ENCODE measurements around the gene ERN2. TPM values are rescaled to one million over a fixed set of nuclear protein-coding genes. Genes with fewer than 3 reads are reported as not detected.
"Not testable (repeated sequence)": the region's sequence is repeated elsewhere in the genome, so short reads cannot be mapped to it uniquely, and the experiment has no call there.

Gene ERN2
- total RNA-seq, 1 donor: not detected

GRCh38 chr16:23724785-23725131, 11.7 kb upstream of the ERN2 start:
- TF ChIP-seq, protein P1, sequence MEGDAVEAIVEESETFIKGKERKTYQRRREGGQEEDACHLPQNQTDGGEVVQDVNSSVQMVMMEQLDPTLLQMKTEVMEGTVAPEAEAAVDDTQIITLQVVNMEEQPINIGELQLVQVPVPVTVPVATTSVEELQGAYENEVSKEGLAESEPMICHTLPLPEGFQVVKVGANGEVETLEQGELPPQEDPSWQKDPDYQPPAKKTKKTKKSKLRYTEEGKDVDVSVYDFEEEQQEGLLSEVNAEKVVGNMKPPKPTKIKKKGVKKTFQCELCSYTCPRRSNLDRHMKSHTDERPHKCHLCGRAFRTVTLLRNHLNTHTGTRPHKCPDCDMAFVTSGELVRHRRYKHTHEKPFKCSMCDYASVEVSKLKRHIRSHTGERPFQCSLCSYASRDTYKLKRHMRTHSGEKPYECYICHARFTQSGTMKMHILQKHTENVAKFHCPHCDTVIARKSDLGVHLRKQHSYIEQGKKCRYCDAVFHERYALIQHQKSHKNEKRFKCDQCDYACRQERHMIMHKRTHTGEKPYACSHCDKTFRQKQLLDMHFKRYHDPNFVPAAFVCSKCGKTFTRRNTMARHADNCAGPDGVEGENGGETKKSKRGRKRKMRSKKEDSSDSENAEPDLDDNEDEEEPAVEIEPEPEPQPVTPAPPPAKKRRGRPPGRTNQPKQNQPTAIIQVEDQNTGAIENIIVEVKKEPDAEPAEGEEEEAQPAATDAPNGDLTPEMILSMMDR (IDR thresholded peaks at IDR 0.05; ENCODE audit: extremely low read depth, low read depth, low read length): no peak

DNA sequence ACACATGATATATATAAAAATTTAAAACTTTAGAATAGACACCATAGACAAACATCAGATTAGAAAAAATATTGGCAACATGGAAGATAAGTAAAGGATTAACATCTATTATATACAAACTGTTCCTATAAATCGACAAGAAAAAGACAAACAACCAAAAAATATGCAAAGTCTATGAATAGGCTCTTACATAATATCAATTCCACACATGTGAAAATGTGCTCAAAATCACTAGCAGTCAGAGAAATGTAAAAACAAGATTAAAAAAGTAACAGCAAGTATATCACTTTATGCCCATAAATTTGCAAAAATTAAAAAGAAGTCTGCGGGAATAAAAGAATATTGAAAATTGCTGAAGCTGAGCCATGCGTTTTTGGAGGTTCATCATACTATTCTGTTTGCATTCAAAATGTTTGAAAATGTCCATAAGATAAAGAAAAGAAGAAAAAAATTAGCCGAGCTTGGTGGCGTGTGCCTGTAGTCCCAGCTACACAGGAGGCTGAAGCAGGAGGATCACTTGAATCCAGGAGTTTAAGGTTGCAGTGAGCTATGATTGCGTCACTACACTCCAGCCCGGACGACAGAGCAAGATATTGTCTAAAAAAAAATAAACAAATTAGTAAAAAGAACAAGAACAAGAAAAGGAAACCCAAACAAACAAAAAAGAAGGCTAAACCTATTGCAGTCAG, 11.2 kb upstream of the ERN2 start:
- Histone ChIP-seq H2AFZ (ENCODE audit: low read length) (no peak overlapping the region), H3K4me2 (ENCODE audit: insufficient read depth, low read length) (no peak overlapping the region), H4K20me1 (ENCODE audit: insufficient read depth, low read length) (no peaks in the 10 kb centered on the region), H3K9me3 (ENCODE audit: low read depth, low read length) (no peaks in the 10 kb centered on the region), H3K27ac (ENCODE audit: low read depth, low read length) (no peak overlapping the region), H3K27me3 (ENCODE audit: insufficient read depth, low read length) (no peaks in the 10 kb centered on the region), H3K4me3 (ENCODE audit: insufficient read depth, low read length) (no peak overlapping the region), H3K36me3 (ENCODE audit: insufficient read depth, low read length) (no peaks in the 10 kb centered on the region), H3K79me2 (ENCODE audit: insufficient read depth, low read length) (no peaks in the 10 kb centered on the region), H3K4me1 (ENCODE audit: insufficient read depth, low read length) (peaks cover 2% of the 10 kb centered on the region)
- DNase-seq (ENCODE audit: insufficient read length, low spot score, missing footprints): no peak
- TF ChIP-seq, protein P1 (IDR thresholded peaks at IDR 0.05; ENCODE audit: extremely low read depth, low read depth, low read length): no peak

More at GRCh38 chr16:23724785-23725131, 11.7 kb upstream of the ERN2 start:
- no peaks in the 10 kb centered on the region for H4K20me1 ChIP-seq (ENCODE audit: insufficient read depth, low read length)
- H3K79me2 ChIP-seq (ENCODE audit: insufficient read depth, low read length): no peaks in the 10 kb centered on the region
- H3K4me2 ChIP-seq (ENCODE audit: insufficient read depth, low read length): no peak overlapping the region
- DNase-seq (ENCODE audit: insufficient read length, low spot score, missing footprints): no peak
- no peak overlapping the region for H2AFZ ChIP-seq (ENCODE audit: low read length)
- H3K27me3 ChIP-seq (ENCODE audit: insufficient read depth, low read length): no peaks in the 10 kb centered on the region
- no peaks in the 10 kb centered on the region for H3K36me3 ChIP-seq (ENCODE audit: insufficient read depth, low read length)
- no peak overlapping the region for H3K27ac ChIP-seq (ENCODE audit: low read depth, low read length)
- H3K4me1 ChIP-seq (ENCODE audit: insufficient read depth, low read length): peaks cover 4% of the 10 kb centered on the region
- H3K9me3 ChIP-seq (ENCODE audit: low read depth, low read length): no peaks in the 10 kb centered on the region
- H3K4me3 ChIP-seq (ENCODE audit: insufficient read depth, low read length): no peak overlapping the region

GRCh38 chr16:23722613-23723240, 9.7 kb upstream of the ERN2 start:
- H2AFZ ChIP-seq (ENCODE audit: low read length); H3K79me2 ChIP-seq (ENCODE audit: insufficient read depth, low read length); H3K4me1 ChIP-seq (ENCODE audit: insufficient read depth, low read length); H3K27me3 ChIP-seq (ENCODE audit: insufficient read depth, low read length); H3K9me3 ChIP-seq (ENCODE audit: low read depth, low read length); H4K20me1 ChIP-seq (ENCODE audit: insufficient read depth, low read length); DNase-seq (ENCODE audit: insufficient read length, low spot score, missing footprints); H3K4me3 ChIP-seq (ENCODE audit: insufficient read depth, low read length); H3K36me3 ChIP-seq (ENCODE audit: insufficient read depth, low read length); H3K4me2 ChIP-seq (ENCODE audit: insufficient read depth, low read length); H3K27ac ChIP-seq (ENCODE audit: low read depth, low read length): not testable (repeated sequence)

DNA sequence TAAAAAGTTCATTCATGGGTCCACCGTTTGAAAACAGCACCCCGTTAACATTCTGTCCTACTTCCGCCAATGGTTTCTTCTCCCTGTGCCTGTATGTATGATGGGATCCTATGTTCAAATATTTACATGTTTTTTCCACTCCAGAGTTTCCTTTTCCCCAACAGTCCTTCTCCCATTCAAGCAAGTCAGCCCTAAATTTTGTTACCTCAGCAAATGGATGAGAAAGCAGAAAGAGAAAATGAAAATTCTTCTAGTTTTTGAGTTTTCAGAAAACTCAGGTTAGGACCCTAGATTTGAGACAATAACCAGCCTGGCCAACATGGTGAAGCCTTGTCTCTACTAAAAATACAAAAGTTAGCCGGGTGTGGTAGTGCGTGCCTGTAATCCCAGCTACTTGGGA, 3.5 kb upstream of the ERN2 start:
- no peaks in the 10 kb centered on the region for H3K9me3 ChIP-seq (ENCODE audit: low read depth, low read length)
- H3K4me1 ChIP-seq (ENCODE audit: insufficient read depth, low read length): no peaks in the 10 kb centered on the region
- H3K27me3 ChIP-seq (ENCODE audit: insufficient read depth, low read length): peaks cover 11% of the 10 kb centered on the region
- no peaks in the 10 kb centered on the region for H3K36me3 ChIP-seq (ENCODE audit: insufficient read depth, low read length)
- H3K4me2 ChIP-seq (ENCODE audit: insufficient read depth, low read length): no peak overlapping the region
- H2AFZ ChIP-seq (ENCODE audit: low read length): no peak overlapping the region
- H3K79me2 ChIP-seq (ENCODE audit: insufficient read depth, low read length): no peaks in the 10 kb centered on the region
- TF ChIP-seq, protein P1 (IDR thresholded peaks at IDR 0.05; ENCODE audit: extremely low read depth, low read depth, low read length): no peak
- no peaks in the 10 kb centered on the region for H4K20me1 ChIP-seq (ENCODE audit: insufficient read depth, low read length)
- no peak for DNase-seq (ENCODE audit: insufficient read length, low spot score, missing footprints)
- H3K27ac ChIP-seq (ENCODE audit: low read depth, low read length): no peak overlapping the region
- no peak overlapping the region for H3K4me3 ChIP-seq (ENCODE audit: insufficient read depth, low read length)

Measured in osteoblast (primary cell).